Body of pancreas (tissue), 4 donors: Measurements from ENCODE around the gene ZNF135. TPM values are rescaled to one million over a fixed set of nuclear protein-coding genes. Genes with fewer than 3 reads are reported as not detected.
A peak's percentile ranks its signal among the peaks of the same experiment; 100 is the strongest.

ENCODE experiments used
- ATAC-seq: fragments of 150-250 bp; one replicate; pipeline ENCODE4 v1.9.1; 2016
- DNase-seq, 4 donors: peaks; one replicate each; pipeline ENCODE4 v3.0.0-alpha.2; 2019
- H3K27ac ChIP-seq, 4 donors: fragments of 200-600 bp; sonication (generic); 1 replicate in 3 of 4; 2 replicates in 1 of 4; pipeline versions ENCODE4 v1.5.1 to v1.6.1; 2016 to 2019; ENCODE audit warnings: mild to moderate bottlenecking in 1 of 4, mixed read lengths in 1 of 4, moderate library complexity in 1 of 4
- H3K27me3 ChIP-seq, 2 donors: fragments of 200-600 bp; sonication (generic); one replicate each; pipeline ENCODE4 v1.6.0; 2016; ENCODE audit warnings: mild to moderate bottlenecking in 1 of 2
- H3K36me3 ChIP-seq, 2 donors: fragments of 200-600 bp; sonication (generic); replicated peaks in 1 of 2; 2 replicates each; pipeline ENCODE4 v1.5.1; 2016; ENCODE audit warnings: low read depth in 2 of 2; ENCODE audit not compliant: insufficient read depth in 1 of 2
- H3K4me1 ChIP-seq: fragments of 200-600 bp; sonication (generic); one replicate; pipeline ENCODE4 v1.6.0; 2016
- H3K4me3 ChIP-seq, 2 donors: fragments of 200-600 bp; sonication (generic); 1 replicate in 1 of 2; 2 replicates in 1 of 2; pipeline ENCODE4 v1.5.1; 2016 to 2019
- H3K9me3 ChIP-seq, 3 donors: fragments of 200-600 bp; sonication (generic); 1 replicate in 2 of 3; 2 replicates in 1 of 3; pipeline ENCODE4 v1.5.1; 2016
- CTCF ChIP-seq, 7 experiments: fragments of 450-650 bp in 4 of 7; fragments of 200-600 bp in 3 of 7; sonication (generic) in 3 of 7; IDR thresholded peaks; one replicate each; pipeline ENCODE4 v1.5.1; 2016 to 2019; ENCODE audit warnings: antibody characterized with exemption in 7 of 7
- POLR2A ChIP-seq, 3 donors: fragments of 450-650 bp; IDR thresholded peaks; one replicate each; pipeline ENCODE4 v1.6.1; 2016; ENCODE audit warnings: antibody characterized with exemption in 3 of 3, mild to moderate bottlenecking in 2 of 3
- WGBS, 2 donors: methylation state at CpG; one replicate each; pipeline ENCODE4 v1.1.5; 2017; 5-methylcytosine and 5-hydroxymethylcytosine counted together
- intact Hi-C: fragments of 100-400 bp; cut with DNase I; formaldehyde crosslinking; loops from one replicate; pipeline ENCODE4 v1.15.1; 2023
- total RNA-seq, 2 donors: library from RNA; depleted of rRNA; stranded (reverse); fragments of >200 nt; gene quantifications; one replicate each; pipeline ENCODE4 v1.1.0, GENCODE V29; 2016

Gene ZNF135
- total RNA-seq, 2 donors from 2014 or later, result 3.9 to 4.9 TPM

- Histone ChIP-seq H3K4me3 (no peak overlapping the region), H3K36me3 (no peaks in the 10 kb centered on the region), H3K4me1 (peaks cover 6% of the 10 kb centered on the region), H3K27me3 (no peaks in the 10 kb centered on the region), H3K27ac (no peak overlapping the region), H3K9me3 (peaks cover 0 to 28% (median 0%) of the 10 kb centered on the region in 3 donors)
- no peak for ATAC-seq
- no peak for DNase-seq
- WGBS, 2 donors, result 10 to 36% methylated on average over 5 to 8 of the region's 8 CpGs
- no peak for TF ChIP-seq CTCF (IDR thresholded peaks at IDR 0.05)
- TF ChIP-seq POLR2A (IDR thresholded peaks at IDR 0.05), result no peak
- intact Hi-C loops, result no loop called here
Observed at GRCh38 chr19:58038688-58039204, 20.3 kb upstream of the ZNF135 start.

GRCh38 chr19:58040751-58041525 lies 18.1 kb upstream of the ZNF135 start:
- H3K9me3 ChIP-seq, result peaks cover 0 to 29% (median 0%) of the 10 kb centered on the region in 3 donors
- 70 to 85% methylated on average over 19 to 21 of the region's 21 CpGs for WGBS, 2 donors
- no peak for TF ChIP-seq POLR2A (IDR thresholded peaks at IDR 0.05)
- no peak for TF ChIP-seq CTCF (IDR thresholded peaks at IDR 0.05)

DNA sequence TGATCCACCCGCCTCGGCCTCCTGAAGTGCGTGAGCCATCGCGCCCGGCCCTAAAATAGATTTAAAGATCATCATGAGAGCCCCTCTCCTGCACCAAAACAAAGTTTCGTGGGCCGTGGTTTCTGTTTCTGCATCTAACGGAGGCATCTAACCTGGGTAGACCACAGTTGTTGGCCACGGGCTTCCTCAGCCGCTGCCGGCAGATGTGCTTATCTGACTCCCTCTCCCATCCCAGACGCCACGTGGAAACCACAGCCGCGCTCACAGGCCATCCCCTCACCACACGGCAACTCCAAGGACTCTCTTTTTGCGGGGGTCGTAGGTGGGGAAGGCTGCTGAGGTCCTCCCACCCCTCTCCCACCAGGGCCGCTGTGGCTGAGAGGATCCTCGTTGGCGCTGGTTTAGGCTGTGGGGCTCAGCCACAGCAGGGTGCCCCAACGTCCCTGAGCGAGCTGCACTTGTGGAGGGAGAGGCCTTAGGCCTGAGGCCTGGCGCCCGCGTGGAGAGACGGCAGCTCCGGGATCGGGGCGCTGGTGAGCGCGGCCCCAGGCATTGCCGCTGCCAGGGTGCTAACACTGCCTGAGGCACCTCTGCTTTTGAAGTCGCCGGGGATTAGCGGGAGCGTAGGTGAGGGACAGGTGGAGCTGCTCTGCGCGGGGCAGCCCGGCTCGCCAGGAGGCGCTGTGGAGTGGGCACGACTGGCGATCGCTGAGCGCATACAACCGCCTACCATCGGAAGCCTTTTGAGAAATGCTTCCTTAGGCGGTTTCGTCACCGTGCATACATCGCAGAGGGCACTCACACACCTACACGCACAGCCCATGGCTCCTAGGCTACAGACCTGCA lies 16.4 kb upstream of the ZNF135 start:
- Histone ChIP-seq H3K4me1 (peaks cover 5% of the 10 kb centered on the region), H3K4me3 (no peak overlapping the region), H3K9me3 (peaks cover 0 to 32% (median 0%) of the 10 kb centered on the region in 3 donors), H3K27me3 (no peaks in the 10 kb centered on the region), H3K36me3 (no peaks in the 10 kb centered on the region), H3K27ac (no peak overlapping the region)
- DNase-seq (peak in 3 of 4 donors; percentile 7 to 17 (median 16)), ATAC-seq (no peak)
- intact Hi-C loops, result no loop called here
- 33 to 63% methylated on average over 28 to 54 of the region's 54 CpGs for WGBS, 2 donors
- TF ChIP-seq POLR2A (IDR thresholded peaks at IDR 0.05), result no peak
- TF ChIP-seq CTCF (IDR thresholded peaks at IDR 0.05), result peak in 3 of 7 experiments; percentile 4 to 21 (median 17)

More at GRCh38 chr19:58040751-58041525, 18.1 kb upstream of the ZNF135 start:
- ATAC-seq, result no peak
- H3K4me3 ChIP-seq, result no peak overlapping the region
- intact Hi-C loops, result no loop called here
- no peak overlapping the region for H3K27ac ChIP-seq
- H3K4me1 ChIP-seq, result peaks cover 6% of the 10 kb centered on the region
- H3K36me3 ChIP-seq, result no peaks in the 10 kb centered on the region
- no peaks in the 10 kb centered on the region for H3K27me3 ChIP-seq
- DNase-seq, result no peak

- TF ChIP-seq CTCF (IDR thresholded peaks at IDR 0.05) (no peak), POLR2A (IDR thresholded peaks at IDR 0.05) (no peak)
- Histone ChIP-seq H3K27me3 (no peaks in the 10 kb centered on the region), H3K4me3 (no peak overlapping the region), H3K27ac (no peak overlapping the region), H3K9me3 (peaks cover 0 to 32% (median 0%) of the 10 kb centered on the region in 3 donors), H3K36me3 (no peaks in the 10 kb centered on the region), H3K4me1 (no peaks in the 10 kb centered on the region)
- WGBS, 2 donors, result 62 to 71% methylated on average over 21 to 35 of the region's 42 CpGs
- DNase-seq (no peak), ATAC-seq (no peak)
- intact Hi-C loops, result no loop called here
Observed at GRCh38 chr19:58044391-58044790, 14.7 kb upstream of the ZNF135 start.
